ENCODE data around the gene RTN1.

The RTN1 gene

GRCh38 chr14:59622631-59623030 is 247.9 kb downstream of the RTN1 start:
- no peak for DNase-seq

- no peak for DNase-seq
Measured at GRCh38 chr14:59619061-59619460, 251.5 kb downstream of the RTN1 start.

GRCh38 chr14:59601056-59601455 is 269.5 kb downstream of the RTN1 start:
- DNase-seq, result no peak

GRCh38 chr14:59600211-59600945 is 270.2 kb downstream of the RTN1 start:
- no peak for DNase-seq

- DNase-seq, result no peak
Measured at GRCh38 chr14:59595071-59595470, 275.5 kb downstream of the RTN1 start.

GRCh38 chr14:59591641-59592370 is 278.8 kb downstream of the RTN1 start:
- no peak for DNase-seq

- no peak for DNase-seq
Measured at GRCh38 chr14:59588101-59588500, 282.5 kb downstream of the RTN1 start.

GRCh38 chr14:59585891-59586554 is 284.6 kb downstream of the RTN1 start:
- DNase-seq, result no peak

- no peak for DNase-seq
Measured at GRCh38 chr14:59583755-59584154, 286.8 kb downstream of the RTN1 start.

- DNase-seq, result no peak
Measured at GRCh38 chr14:59582845-59583509, 287.6 kb downstream of the RTN1 start.

GRCh38 chr14:59582161-59582560 is 288.4 kb downstream of the RTN1 start:
- DNase-seq, result no peak

- no peak for DNase-seq
Measured at GRCh38 chr14:59580911-59581310, 289.7 kb downstream of the RTN1 start.

- DNase-seq, result peak; percentile 65 to 75
Measured at GRCh38 chr14:59576332-59577294, 294.0 kb downstream of the RTN1 start, which contains the start of gene CCDC175. CCDC175 (minus strand) TSS chr14:59576812; CDS start chr14:59576775, 37 bp downstream.

GRCh38 chr14:59570122-59570521 is 300.5 kb downstream of the RTN1 start:
- DNase-seq, result no peak

- no peak for DNase-seq
Measured at GRCh38 chr14:59566725-59567124, 303.9 kb downstream of the RTN1 start.

- DNase-seq, result no peak
Measured at GRCh38 chr14:59566296-59566695, 304.3 kb downstream of the RTN1 start.

GRCh38 chr14:59565087-59565486 is 305.5 kb downstream of the RTN1 start:
- DNase-seq, result no peak

GRCh38 chr14:59564366-59564765 is 306.2 kb downstream of the RTN1 start:
- no peak for DNase-seq

- DNase-seq, result no peak
Measured at GRCh38 chr14:59547310-59547709, 323.3 kb downstream of the RTN1 start.
